Effector CD4-positive, alpha-beta T cell (primary cell): ENCODE measurements around the gene AKAP4. TPM values are rescaled to one million over a fixed set of nuclear protein-coding genes. Genes with fewer than 3 reads are reported as not detected.

Source experiments
- DNase-seq: peaks from one replicate; pipeline ENCODE4 v3.0.0-alpha.2; 2020
- total RNA-seq: gene quantifications from one replicate; lab custom pipeline; 2026; lab: John Stamatoyannopoulos, UW

The AKAP4 gene, protein sequence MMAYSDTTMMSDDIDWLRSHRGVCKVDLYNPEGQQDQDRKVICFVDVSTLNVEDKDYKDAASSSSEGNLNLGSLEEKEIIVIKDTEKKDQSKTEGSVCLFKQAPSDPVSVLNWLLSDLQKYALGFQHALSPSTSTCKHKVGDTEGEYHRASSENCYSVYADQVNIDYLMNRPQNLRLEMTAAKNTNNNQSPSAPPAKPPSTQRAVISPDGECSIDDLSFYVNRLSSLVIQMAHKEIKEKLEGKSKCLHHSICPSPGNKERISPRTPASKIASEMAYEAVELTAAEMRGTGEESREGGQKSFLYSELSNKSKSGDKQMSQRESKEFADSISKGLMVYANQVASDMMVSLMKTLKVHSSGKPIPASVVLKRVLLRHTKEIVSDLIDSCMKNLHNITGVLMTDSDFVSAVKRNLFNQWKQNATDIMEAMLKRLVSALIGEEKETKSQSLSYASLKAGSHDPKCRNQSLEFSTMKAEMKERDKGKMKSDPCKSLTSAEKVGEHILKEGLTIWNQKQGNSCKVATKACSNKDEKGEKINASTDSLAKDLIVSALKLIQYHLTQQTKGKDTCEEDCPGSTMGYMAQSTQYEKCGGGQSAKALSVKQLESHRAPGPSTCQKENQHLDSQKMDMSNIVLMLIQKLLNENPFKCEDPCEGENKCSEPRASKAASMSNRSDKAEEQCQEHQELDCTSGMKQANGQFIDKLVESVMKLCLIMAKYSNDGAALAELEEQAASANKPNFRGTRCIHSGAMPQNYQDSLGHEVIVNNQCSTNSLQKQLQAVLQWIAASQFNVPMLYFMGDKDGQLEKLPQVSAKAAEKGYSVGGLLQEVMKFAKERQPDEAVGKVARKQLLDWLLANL
- total RNA-seq, result not detected

GRCh38 chrX:50200907-50201306, at the start of gene AKAP4:
Gene AKAP4, minus strand, starts transcription at chrX:50201007. Its CDS starts 118 bp downstream, at chrX:50200889.
- no peak for DNase-seq

GRCh38 chrX:50211510-50211909, 10.7 kb upstream of the AKAP4 start:
- DNase-seq, result no peak

- DNase-seq, result no peak
These were observed 5.9 kb upstream of the AKAP4 start for GRCh38 chrX:50206753-50207152.

GRCh38 chrX:50204364-50204899, 3.6 kb upstream of the AKAP4 start, which contains the start of gene CCNB3:
Gene CCNB3, plus strand, starts transcription at chrX:50204765. Its CDS starts 80,399 bp downstream, at chrX:50285164.
- peak; percentile 53 for DNase-seq

DNA sequence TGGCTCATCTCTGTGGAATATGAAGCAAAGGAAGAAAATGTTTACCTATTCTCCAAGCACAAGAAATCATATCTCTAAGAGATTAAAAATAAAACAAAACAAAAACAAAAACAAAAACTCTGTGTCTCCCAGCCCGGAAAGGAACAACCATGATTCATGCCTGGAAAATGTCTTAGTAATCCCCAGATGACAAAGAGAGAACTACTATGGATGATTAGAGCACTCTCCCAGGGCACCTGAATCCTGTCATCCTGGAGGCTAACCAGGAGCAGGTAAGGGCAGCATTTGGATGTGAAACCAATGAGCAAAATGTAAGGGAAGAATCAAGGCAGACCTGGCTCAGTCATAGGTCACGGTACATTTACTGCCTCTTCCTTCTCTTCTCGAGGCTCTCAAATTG, 1.7 kb upstream of the AKAP4 start:
- DNase-seq, result no peak

DNA sequence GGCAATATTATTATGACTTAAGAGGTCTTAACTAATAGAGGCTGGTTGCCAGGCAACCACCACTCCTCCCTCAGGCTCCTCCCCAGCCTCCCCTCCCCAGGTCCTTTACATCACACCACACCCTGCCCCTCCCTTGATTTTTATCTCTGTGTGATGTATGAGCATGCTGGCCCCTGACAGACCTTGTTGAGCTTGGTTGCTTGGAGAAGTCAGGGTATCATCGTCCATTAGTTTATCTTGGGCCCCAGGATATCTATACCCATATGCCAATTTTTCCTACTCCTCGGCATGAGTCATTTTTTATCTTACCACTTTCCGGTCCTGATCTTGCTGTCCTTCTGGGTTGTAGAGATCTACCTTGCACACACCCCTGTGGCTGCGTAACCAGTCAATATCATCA, 2.5 kb downstream of the AKAP4 start:
- no peak for DNase-seq

DNA sequence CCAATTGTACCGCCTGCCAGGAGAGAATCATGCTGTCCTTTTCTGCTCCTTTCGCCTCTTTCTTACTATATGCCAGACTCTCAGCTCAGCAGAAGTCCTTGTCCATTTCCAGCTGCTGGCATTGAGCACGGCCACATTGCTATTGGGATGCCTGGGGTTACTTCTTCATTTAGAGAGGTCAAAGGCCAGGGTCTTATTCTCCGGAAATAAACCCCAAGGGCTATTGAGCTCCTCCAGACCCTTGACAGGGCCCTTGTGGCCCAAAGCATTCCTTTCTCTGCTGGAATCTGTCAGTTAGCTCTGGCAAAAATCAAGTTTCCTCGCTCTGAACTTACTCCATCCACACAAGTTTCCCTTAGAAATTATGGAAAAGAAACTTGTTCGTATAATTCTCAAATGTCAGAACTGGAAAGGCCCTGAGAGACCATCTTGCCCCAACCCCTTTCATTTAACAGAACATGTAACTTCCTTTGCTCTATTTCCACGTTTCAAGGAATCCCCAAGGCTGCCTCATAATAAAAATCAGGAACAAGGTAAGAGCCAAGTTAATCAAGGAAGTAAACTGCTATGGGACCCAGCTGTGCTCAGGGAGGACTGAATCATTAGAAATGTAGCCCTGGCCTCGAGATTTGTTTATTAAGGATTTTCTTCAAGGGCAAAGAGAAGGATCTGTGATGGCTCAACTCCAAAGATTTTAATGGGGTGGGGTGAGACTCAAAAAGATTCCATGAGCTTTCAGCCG, 11.8 kb downstream of the AKAP4 start:
- DNase-seq, result no peak

DNA sequence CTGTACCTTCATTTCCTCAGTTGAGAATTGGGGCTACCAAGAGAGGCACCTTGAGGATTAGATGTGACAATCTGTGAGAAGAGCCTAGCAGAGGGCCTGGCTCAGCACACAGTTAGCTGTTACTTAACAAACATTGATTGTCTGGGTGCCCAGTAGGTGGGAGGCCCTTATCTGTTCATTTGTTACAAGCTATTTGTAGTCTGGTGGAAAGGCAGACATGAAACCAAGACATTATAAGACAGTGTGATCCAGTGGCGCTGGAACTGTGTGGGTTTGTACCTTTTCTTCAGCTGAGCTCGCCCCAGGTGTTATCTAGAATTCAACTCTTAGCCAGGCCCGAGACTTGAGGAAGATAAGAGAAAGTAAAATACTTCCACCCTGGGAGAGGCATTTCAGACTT, 16.9 kb downstream of the AKAP4 start:
- DNase-seq, result no peak

- DNase-seq, result no peak
These were observed 20.5 kb downstream of the AKAP4 start for GRCh38 chrX:50180073-50180940.

DNA sequence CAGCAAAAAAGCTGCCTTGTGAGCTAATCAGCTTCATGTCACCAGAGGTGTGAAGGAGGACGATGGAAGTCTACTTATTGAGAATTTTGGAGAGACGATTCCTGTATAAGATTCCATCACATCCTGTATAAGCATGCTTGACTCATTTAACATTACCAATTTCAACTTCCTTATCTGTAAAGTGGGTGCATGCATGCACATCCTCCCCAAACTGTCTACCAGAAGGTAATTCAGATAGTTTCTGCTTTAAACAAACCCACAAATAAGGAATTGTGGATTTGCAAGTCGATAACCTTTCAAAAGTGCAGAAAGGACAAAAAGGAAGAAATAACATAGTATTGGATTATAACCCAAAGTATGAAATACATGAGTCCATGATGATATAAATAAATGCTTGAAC, 31.1 kb downstream of the AKAP4 start:
- no peak for DNase-seq

GRCh38 chrX:50168241-50168687, 32.5 kb downstream of the AKAP4 start:
- DNase-seq, result no peak

DNA sequence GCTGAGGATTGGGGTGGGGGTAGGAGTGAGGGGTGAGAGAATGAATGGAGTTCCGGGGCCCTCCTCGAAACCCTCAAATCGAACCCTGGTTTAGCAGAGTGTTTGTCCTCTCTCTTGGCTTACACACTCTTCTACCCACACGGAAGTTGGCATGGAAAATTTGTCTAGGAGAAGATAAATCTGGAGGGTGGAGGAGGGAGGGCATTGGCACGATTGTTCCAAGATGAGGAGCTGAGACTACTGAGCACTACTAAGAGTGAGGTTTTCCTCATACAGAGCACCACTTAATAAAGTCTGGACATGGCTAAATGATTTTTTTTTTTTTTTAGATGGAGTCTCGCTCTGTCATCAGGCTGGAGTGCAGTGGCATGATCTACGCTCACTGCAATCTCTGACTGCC, 33.4 kb downstream of the AKAP4 start:
- no peak for DNase-seq

GRCh38 chrX:50165727-50166126, 35.1 kb downstream of the AKAP4 start:
- no peak for DNase-seq

DNA sequence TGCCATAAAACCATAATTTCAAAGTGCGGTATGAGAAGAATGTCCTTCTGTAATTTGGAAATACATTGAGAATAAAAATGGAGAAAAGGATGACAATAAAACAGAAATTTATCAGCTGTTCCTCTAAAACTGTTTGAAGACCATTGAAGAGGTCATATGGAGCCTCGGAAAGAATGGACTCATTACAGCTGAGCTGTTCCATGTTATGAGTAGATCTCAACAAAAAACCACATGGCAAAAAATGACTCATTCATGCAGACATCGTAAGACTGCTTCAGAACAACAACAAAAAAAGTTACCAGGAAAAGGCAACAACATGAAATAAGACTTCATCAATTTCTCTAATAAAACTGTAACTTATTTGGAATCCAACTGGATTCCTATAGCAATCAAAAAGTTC, 39.7 kb downstream of the AKAP4 start:
- DNase-seq, result no peak

GRCh38 chrX:50158593-50158992, 42.2 kb downstream of the AKAP4 start:
- DNase-seq, result no peak

- DNase-seq, result no peak
These were observed 43.2 kb downstream of the AKAP4 start for GRCh38 chrX:50157545-50158135.

- no peak for DNase-seq
These were observed 46.4 kb downstream of the AKAP4 start for GRCh38 chrX:50154429-50154828.

GRCh38 chrX:50152456-50152855, 48.4 kb downstream of the AKAP4 start:
- no peak for DNase-seq

DNA sequence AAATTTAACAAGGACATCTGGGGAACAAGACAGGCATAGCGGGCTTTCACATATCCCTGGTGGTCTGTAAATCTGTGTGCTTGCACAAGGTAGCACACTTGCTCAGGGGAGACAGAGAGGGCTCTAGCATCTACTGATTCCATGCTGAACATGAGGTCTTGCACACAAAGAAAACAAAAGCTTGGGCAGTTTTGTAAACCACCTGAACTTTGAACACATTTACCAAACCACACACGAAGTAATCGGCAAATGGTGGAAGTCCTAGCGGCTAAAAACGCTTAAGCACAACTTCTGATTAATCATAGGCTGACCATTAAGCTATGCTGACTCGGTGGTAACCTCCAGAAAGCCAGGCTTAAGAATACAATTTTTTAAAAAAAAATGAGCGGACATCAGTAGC, 52.8 kb downstream of the AKAP4 start:
- DNase-seq, result no peak
